Measurements from ENCODE around the gene GNL1.

GRCh38 chr6:30513451-30513850 is 42.8 kb downstream of the GNL1 start:
- TF ChIP-seq POLR2AphosphoS5 (IDR thresholded peaks at IDR 0.05) (no peak), CTCF (IDR thresholded peaks at IDR 0.05) (no peak), POLR2A (IDR thresholded peaks at IDR 0.05) (no peak)
